HCEC 1CT (cell line): ENCODE results near the gene GPR15LG.
"Not testable (repeated sequence)": the region's sequence is repeated elsewhere in the genome, so short reads cannot be mapped to it uniquely, and the experiment has no call there.

Source experiments
- DNase-seq: peaks from one replicate; pipeline ENCODE4 v3.0.0-alpha.2; 2017

The GPR15LG gene

DNA sequence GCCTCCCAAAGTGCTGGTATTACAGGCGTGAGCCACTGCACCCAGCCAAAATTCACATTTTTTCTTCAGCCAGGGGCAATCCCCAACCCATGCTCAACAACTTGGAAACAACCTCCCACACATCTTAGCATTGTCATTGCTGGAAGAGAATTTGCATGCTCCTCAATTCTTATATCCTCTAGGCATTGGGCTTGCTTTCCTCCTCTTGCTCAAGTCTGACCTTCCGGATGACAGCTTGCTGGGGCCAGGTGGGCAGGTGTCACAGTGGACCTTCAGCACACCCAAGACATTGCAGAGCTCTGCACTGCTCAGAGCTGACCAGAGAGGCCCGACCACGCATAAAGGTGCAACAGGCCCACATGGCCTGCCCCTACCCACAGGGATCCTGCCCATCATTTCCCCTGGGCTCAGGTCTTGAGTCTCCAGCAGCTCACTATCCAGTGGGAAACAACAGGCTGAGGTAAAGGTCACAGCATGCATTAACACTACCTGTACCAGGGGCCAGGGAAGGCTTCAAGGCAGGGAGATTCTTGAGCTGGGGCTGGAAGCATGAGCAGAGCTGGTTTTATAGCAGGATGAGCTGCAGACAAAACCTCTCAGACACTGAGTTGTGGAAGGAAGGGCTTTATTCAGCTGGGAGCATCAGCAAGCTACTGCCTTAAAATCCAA, 6.8 kb upstream of the GPR15LG start:
- DNase-seq = no peak

DNA sequence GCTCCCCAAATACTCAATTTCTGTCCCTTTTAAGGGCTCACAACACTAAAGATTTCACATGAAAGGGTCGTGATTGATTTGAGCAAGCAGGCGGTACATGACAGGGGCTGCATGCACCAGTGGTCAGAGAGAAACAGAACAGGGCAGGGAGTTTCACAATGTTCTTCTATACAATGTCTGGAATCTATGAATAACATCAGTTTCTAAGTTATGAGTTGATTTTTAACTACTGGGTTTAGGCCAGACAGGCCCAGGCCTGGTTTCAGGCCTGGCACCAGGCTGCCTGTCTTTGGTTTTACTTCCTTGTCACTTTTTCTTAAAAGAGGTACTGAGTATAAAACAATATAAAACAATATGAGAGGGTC, 6.3 kb upstream of the GPR15LG start:
- not testable (repeated sequence) for DNase-seq

GRCh38 chr10:84168382-84168781, 5.2 kb upstream of the GPR15LG start:
- DNase-seq = not testable (repeated sequence)

DNA sequence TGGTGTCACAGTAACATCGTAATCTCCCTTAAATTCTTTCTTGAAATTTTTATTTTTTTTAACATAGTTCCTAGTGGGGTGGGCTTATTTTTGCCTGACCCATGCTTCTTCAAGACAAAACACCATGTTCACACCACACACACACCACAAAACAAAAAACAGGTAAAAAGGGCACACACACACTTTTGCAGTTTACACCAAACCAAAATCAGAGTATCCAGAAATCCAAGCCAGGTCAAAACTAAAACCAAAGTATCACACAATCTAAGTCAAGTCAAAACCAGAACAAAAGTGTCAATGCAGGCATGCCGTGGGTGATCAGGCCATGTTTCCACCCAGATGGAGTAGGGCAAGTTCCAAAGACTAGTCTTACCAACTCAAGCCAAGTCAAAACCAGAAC, 2.4 kb upstream of the GPR15LG start:
- DNase-seq = not testable (repeated sequence)

- DNase-seq = not testable (repeated sequence)
Measured at GRCh38 chr10:84171700-84172466, 1.7 kb upstream of the GPR15LG start.

GRCh38 chr10:84172467-84173356, 889 bp upstream of the GPR15LG start:
- DNase-seq = no peak

- no peak for DNase-seq
Measured at GRCh38 chr10:84175436-84175835, 1.8 kb downstream of the GPR15LG start.

- no peak for DNase-seq
Measured at GRCh38 chr10:84176351-84176750, 2.8 kb downstream of the GPR15LG start.

GRCh38 chr10:84176836-84177474, 3.4 kb downstream of the GPR15LG start:
- DNase-seq = no peak

DNA sequence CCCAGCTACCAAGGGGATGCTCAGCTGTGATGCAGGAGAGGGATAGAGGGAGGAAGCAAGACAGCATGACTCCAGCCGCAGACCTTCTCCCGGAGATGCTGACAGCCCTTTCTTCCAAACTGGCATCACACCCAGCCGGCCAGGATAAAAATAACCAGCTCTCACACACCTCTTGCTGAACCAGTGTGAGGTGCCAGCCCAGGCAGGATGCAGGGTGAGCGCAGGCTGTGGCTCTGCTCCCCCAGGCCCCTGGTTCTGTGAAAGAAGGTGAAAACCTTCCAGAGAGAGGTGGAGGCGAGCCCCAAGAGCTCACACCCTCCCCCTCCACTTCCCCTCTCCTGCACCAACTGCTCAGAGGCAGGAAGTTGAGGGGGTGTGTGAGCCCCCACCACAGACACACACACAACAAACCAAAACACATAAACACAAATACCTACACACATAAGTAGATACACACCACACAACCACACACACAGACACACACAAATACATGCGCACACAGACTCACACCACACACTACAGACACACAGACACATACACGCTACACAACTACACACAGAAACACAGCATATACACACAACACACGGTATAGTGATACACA, 4.0 kb downstream of the GPR15LG start:
- DNase-seq = no peak

DNA sequence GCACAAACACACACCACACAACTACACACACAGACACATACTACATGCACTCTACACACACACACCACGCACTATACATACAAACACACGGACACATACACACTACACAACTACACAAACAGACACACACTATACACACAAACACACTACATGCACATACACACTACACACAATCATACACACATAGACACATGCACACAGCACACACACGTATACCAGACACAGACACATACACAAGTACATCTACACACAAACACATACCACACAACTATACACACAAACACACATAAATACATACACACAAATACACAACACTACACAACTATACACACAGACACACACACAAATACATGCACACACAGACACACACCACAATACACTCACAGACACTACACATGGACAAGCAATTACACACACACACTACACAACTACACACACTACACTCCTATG, 4.6 kb downstream of the GPR15LG start:
- no peak for DNase-seq

- peak; percentile 53 for DNase-seq
Measured at GRCh38 chr10:84179059-84179710, 5.6 kb downstream of the GPR15LG start.

GRCh38 chr10:84180386-84180785, 6.8 kb downstream of the GPR15LG start:
- DNase-seq = not testable (repeated sequence)

- DNase-seq = no peak
Measured at GRCh38 chr10:84181631-84182030, 8.0 kb downstream of the GPR15LG start.

DNA sequence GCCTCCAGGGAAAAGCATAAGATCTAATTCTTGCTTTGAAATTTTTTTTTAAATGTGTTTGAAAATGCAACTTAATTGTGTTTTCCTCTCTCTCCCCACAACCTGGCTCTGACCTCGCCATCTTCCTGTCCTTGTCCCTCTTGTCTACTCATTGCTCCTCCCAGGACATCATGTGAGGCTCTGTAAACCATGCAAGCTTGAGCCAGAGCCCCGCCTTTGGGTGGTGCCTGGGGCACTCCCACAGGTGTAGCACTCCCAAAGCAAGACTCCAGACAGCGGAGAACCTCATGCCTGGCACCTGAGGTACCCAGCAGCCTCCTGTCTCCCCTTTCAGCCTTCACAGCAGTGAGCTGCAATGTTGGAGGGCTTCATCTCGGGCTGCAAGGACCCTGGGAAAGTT, 10.9 kb downstream of the GPR15LG start:
- DNase-seq = no peak

GRCh38 chr10:84185526-84186175, 12.1 kb downstream of the GPR15LG start:
- no peak for DNase-seq

DNA sequence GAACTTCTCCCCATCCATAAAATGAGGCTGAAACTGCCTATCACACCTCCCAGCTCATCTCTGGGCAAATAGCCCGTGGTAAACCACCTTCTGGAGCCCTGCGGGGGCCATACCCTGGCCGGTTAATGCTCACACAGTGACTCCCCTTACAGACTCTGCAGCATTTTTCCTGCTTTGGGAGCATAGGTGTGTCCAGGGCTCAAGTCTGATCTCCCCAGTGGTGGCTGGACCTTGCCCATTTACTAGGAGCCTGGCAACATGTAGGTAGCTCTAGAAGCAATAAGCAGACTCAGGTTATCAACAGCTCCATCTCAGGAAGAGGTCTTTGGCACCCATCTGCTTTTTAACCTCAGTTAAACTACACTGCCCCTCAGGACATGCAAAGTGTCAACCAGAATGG, 15.2 kb downstream of the GPR15LG start:
- DNase-seq = no peak

- no peak for DNase-seq
Measured at GRCh38 chr10:84190621-84191020, 17.0 kb downstream of the GPR15LG start.

- no peak for DNase-seq
Measured at GRCh38 chr10:84191106-84191505, 17.5 kb downstream of the GPR15LG start.

DNA sequence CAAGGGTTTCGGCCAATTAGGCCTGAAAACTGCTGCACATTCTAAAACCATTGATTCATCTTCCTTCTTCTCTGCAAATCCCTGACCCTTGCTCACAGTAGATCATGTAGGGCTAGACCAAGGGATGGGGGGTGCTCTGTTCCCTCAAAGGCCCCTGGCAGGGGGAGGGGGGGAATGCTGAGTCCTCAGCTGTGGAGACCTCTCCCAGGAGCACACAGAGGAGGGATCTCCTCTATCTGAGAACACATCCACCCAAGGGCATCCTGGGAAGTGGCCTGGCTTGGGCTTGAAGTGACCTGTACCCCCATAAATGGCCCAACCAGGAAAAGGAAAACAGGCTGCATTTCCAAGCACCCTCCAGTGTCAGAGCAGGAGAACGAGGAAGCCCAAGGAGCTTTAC, 19.7 kb downstream of the GPR15LG start:
- DNase-seq = no peak

- no peak for DNase-seq
Measured at GRCh38 chr10:84193846-84194423, 20.3 kb downstream of the GPR15LG start.
